H7 (cell line): Measurements from ENCODE around the gene TUB. TPM values are rescaled to one million over a fixed set of nuclear protein-coding genes. Genes with fewer than 3 reads are reported as not detected.

ENCODE experiments used
- DNase-seq: peaks from one replicate; pipeline ENCODE4 v3.0.0; 2012
- H3K27me3 ChIP-seq: 2 replicates; pipeline ENCODE4 v1.6.0; 2011; ENCODE audit warnings: mild to moderate bottlenecking, low read length; ENCODE audit not compliant: control insufficient read depth, insufficient read depth
- H3K36me3 ChIP-seq: replicated peaks from 2 replicates; pipeline ENCODE4 v1.5.1; 2011; ENCODE audit warnings: low read length; ENCODE audit not compliant: control insufficient read depth, insufficient read depth
- H3K4me3 ChIP-seq: 2 replicates; pipeline ENCODE4 v1.5.1; 2011; ENCODE audit warnings: low read depth, mild to moderate bottlenecking, control low read depth, low read length, moderate library complexity; ENCODE audit not compliant: insufficient read depth
- total RNA-seq: library from RNA; depleted of rRNA; stranded (reverse); fragments of >200 nt; shearing (Covaris generic); gene quantifications from 2 replicates; pipeline ENCODE4 v1.2.3, GENCODE V29; 2014

Gene TUB
- total RNA-seq, 1 experiment from 2014 or later = 14.6 TPM

DNA sequence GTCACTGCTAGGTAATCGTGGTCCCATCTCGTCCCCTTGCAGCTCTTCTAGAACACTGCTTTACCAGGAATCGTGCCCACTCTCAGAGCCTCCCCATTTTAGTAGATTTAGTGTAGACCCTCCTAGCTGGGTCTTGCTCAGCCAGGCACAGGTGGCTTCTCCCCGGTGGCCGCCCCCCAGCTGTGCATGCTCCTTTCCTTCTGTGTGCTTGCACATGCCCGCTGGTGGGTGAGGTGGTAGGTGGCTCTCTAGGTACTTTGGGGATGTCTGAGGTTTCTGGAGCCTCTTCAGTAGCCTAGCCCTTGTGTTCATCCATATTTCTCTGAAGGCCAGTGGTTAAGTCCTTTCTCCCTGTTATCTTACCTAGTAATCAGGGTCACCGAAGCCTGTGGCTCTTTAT, 5.6 kb downstream of the TUB start:
- Histone ChIP-seq H3K27me3 (peaks cover 8% of the 10 kb centered on the region), H3K4me3 (no peak overlapping the region), H3K36me3 (peaks cover 1% of the 10 kb centered on the region; the same call in 1 of the 2 replicates)
- no peak for DNase-seq

DNA sequence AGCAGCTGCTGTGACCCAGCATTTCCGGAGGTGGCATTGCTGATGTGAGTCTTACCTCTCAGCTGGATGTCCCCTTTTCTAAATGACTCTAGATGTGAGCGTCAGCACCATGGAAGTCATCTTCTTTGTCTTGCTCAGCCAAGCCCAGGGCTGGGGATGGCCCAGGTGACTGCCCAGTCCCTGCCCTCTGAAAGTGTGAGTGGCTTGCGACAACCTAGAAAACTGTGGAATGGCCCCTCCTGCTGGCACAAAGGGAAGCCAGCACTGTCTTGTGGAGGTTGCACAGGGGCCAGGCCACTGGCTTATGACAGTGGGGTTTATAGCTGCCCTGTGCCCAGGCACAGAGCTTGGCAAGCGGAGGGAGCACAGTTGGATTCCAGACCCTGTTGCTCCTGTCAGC, 6.2 kb downstream of the TUB start:
- Histone ChIP-seq H3K36me3 (peaks cover 1% of the 10 kb centered on the region; the same call in 1 of the 2 replicates), H3K4me3 (no peak overlapping the region), H3K27me3 (peaks cover 1% of the 10 kb centered on the region; the same call in 1 of the 2 replicates)
- DNase-seq = peak; percentile 73

DNA sequence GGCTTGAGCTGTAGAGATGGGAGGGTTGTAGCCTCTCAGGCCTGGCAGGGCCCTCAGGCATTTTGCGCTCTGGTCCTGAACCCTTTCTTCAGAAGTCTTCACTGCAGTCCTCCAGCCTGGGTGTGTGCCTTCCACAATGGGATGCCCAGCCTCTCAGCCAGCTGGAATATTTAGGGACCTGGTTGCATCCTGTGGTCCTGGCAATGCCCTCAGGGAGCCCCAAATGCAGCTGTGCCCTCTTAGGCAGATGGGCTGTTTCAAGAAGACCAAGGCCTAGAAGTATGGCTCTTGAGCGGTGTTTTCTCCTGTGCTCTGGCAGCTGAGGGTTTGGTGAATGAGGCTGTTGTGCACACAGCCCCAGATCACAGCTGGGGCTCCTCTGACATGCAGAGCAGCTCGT, 6.7 kb downstream of the TUB start:
- DNase-seq = no peak
- Histone ChIP-seq H3K27me3 (no peaks in the 10 kb centered on the region), H3K4me3 (no peak overlapping the region), H3K36me3 (peaks cover 1% of the 10 kb centered on the region; the same call in 1 of the 2 replicates)

DNA sequence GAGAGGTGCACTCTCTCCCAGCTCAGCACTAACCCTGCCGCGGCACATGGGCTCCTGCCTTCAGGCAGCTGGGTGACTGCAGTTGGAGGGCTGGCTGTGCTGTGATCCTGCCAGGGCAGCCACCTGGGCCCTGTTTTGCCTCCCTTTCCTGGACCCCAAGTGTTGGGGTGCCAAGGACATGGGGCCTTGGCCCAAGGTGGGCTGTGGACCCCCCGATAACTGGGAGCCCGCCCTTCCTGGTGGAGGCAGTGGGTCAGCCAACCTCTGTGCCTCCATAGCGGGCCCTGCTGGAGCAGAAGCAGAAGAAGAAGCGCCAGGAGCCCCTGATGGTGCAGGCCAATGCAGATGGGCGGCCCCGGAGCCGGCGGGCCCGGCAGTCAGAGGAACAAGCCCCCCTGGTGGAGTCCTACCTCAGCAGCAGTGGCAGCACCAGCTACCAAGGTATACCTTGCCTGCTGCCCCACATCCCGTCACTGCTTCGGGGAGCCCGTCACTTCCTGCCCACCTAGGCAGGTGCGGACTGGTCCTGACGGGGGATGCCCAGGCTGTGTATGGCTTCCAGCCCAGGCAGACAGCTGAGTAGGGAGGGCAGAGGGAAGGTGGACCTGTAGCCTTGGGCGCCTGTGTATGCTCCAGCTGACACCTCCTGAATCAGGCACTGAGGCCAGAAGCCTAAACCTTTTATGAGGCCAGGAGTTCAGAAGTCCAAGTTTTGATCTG, 8.9 kb downstream of the TUB start:
- no peak overlapping the region for H3K4me3 ChIP-seq
- H3K27me3 ChIP-seq = no peaks in the 10 kb centered on the region
- DNase-seq = no peak
- peaks cover 1% of the 10 kb centered on the region; the same call in 1 of the 2 replicates for H3K36me3 ChIP-seq

DNA sequence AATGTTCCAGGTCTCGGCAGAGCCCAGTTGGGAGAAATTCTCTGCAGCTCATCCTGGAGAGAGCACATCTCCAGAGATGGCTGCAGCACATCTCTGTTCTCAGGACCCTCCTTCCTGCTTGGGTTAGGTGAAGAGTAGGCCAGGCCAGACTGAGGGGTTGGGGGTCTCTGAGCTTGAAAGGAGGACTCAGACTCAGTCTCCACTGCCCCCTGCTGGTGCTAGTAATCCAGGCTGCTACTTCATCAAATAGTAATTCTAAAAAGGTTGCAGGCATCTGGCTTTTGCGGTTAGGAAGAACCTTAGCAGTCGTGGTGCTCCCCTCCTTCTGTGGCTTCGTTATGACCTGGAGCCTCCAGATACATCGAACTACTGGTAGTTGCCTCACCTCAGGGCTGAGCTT, 9.7 kb downstream of the TUB start:
- peak; percentile 90 for DNase-seq
- Histone ChIP-seq H3K27me3 (no peaks in the 10 kb centered on the region), H3K36me3 (peaks cover 1% of the 10 kb centered on the region; the same call in 1 of the 2 replicates), H3K4me3 (no peak overlapping the region)

DNA sequence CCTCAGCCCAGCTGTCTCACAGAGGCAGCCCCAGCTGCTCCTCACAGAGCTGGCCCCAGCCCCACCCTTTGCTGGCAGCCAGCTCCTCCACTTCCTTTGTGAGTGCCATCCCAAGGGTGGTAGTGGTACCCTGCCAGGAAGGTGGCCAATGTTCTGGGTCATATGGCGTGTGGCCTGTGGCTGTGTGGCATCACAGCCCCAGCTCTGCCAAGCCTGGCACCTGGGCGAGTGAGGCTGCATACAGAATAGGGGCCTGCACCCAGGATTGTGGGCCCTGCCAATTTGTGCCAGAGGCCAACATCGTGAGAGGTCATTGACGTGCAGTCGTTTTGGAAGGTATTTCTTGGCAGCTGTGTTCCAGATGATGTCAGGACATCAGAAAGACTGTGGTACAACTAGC, 10.7 kb downstream of the TUB start:
- Histone ChIP-seq H3K4me3 (no peak overlapping the region), H3K27me3 (no peaks in the 10 kb centered on the region), H3K36me3 (peaks cover 2% of the 10 kb centered on the region)
- DNase-seq = no peak

DNA sequence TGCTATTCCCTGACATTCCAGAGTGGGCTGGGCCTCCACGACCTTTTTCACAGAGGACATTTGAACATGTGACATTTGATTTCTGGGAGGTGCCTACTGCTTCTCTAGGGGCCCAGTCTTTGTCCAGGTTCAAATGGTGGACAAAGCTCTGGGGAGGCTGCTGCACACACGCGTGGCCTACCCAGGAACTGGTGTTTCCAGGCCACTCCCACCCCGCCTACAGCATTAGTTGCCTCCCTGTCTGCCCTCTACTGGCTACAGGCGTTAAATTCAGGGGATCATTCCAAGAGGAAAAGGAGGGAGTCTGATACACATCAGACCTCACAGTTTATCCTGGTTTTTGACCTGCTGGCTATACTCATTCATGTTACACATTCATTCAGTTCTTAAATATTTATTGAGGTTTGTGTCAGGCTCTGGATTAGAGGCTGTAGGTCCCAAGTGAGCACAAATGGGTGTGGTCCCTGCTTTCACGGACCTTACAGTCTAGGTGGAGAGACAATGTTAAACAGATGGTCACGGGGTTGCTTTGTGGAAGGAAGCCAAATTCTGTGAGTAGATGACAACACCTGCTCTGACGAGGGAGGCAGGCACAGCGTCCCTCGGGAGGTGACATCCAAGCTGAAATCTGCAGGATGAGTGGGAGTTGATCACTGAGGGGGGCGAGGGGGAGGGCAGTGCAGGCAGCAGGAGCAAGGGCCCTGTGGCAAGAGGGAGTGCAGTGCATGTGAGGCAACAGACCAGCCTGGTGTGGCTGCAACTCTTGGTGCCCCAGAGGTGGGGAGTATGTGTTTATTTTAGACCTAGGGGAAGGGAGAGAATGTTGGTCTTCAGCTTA, 11.8 kb downstream of the TUB start:
- Histone ChIP-seq H3K36me3 (peaks cover 5% of the 10 kb centered on the region), H3K4me3 (no peak overlapping the region), H3K27me3 (no peaks in the 10 kb centered on the region)
- peak; percentile 91 for DNase-seq

DNA sequence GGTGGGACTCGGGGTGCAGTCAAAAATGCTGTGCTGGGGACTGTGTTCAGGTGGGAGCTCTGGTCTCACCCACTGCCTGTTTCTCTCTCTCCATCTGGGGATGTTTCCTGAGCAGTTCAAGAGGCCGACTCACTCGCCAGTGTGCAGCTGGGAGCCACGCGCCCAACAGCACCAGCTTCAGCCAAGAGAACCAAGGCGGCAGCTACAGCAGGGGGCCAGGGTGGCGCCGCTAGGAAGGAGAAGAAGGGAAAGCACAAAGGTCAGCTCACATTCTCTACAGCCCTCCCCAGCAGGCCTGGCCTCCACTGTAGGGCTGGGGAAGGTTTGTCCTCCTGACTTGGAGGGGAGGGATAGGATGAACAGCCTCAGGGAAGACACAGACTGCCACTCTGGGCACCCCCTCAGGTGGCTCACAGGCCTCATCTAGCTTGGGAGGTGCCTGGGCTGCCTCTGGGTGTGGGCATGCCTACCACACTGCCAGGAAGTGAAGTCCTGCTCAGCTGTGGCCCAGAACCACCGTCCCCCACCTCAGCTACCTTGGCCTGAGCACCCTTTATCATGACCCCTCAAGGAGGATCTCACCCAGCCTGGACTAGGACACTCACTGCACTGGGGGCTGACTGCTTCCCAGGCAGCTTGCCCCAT, 13.0 kb downstream of the TUB start:
- Histone ChIP-seq H3K4me3 (no peak overlapping the region), H3K36me3 (peaks cover 9% of the 10 kb centered on the region), H3K27me3 (no peaks in the 10 kb centered on the region)
- DNase-seq = no peak

DNA sequence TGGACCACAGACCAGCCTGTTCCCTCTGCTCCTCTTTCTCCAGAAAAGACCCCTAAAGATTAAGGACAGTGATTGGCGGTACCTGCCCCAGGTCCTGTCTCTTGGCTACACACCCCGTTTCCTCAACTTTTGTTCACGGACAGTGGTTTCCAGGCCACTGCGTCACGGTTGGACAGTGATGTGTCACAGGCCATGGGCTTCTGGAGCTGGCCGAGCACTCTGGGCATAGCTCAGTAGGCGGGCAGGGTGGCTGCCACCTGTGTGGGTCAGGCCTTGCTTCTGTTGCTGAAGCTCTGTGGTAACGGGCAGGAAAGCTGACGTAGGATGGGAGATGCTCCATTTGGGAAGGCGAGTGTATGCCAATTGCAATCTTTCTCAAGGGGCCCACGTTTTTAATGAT, 13.6 kb downstream of the TUB start:
- peaks cover 11% of the 10 kb centered on the region for H3K36me3 ChIP-seq
- H3K4me3 ChIP-seq = no peak overlapping the region
- no peaks in the 10 kb centered on the region for H3K27me3 ChIP-seq
- DNase-seq = no peak

DNA sequence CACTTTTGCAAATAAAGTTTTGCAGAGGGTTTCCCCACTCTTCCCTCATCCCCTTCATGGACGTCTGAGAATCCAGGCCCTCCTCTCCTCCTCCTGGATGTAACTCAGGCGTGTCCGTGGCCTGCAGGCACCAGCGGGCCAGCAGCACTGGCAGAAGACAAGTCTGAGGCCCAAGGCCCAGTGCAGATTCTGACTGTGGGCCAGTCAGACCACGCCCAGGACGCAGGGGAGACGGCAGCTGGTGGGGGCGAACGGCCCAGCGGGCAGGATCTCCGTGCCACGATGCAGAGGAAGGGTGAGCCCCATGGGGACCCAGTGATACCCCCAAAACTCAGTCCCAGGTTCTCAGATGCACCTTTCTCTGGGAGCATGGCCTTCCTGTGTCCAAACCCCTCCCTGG, 14.4 kb downstream of the TUB start:
- DNase-seq = no peak
- H3K4me3 ChIP-seq = no peak overlapping the region
- no peaks in the 10 kb centered on the region for H3K27me3 ChIP-seq
- peaks cover 11% of the 10 kb centered on the region for H3K36me3 ChIP-seq

DNA sequence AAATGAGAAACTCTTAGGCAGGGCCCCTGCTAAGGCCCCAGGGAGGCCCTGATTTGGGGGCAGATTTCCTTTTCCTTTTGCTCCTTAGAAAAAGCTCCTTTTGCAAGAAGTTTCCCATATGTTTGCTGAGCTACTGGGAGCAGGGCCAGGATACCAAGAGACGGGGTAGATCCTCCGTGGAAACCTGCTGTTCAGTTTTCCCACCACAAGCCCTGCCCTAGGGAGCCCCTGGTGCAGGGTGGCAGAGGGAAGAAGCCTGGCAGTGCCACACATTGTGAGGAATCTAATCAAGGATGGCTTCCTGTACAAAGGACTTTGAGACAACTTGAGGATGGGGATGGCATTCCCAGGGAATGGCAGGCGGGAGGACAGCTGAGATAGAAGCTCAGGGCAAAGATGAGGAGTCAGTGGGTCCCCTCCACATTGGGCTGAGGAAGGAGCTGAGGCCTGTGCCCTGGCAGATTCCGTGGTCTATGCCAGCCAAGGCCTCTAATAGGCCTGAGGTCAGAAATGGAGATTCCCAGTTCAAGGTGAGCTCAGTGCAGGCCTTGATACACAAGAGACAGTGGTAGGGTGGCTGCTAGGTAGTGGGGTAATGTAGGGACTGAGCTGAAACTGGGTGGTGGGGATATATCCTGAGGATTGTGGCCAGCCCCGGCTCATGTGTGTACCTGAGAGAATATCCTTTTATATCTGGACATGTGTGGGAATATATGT, 15.0 kb downstream of the TUB start:
- Histone ChIP-seq H3K36me3 (peaks cover 12% of the 10 kb centered on the region), H3K4me3 (no peak overlapping the region)
- no peak for DNase-seq

DNA sequence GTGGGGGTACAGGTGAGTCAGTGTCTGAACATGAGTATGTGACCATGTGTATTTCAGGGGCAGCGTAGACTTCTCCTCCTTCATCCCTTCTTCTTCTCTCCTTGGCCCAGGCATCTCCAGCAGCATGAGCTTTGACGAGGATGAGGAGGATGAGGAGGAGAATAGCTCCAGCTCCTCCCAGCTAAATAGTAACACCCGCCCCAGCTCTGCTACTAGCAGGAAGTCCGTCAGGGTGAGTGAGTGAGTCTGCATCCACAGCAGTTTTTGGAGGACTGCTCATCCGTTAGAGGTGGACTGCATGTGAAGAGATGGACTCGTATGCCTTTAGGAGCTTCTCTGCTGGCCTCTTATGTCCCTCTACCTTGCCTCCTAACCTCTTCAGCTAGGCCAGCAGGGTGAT, 15.6 kb downstream of the TUB start:
- no peak overlapping the region for H3K4me3 ChIP-seq
- peaks cover 12% of the 10 kb centered on the region for H3K36me3 ChIP-seq
- no peak for DNase-seq

More for the DNA sequence above, 15.0 kb downstream of the TUB start:
- no peaks in the 10 kb centered on the region for H3K27me3 ChIP-seq

DNA sequence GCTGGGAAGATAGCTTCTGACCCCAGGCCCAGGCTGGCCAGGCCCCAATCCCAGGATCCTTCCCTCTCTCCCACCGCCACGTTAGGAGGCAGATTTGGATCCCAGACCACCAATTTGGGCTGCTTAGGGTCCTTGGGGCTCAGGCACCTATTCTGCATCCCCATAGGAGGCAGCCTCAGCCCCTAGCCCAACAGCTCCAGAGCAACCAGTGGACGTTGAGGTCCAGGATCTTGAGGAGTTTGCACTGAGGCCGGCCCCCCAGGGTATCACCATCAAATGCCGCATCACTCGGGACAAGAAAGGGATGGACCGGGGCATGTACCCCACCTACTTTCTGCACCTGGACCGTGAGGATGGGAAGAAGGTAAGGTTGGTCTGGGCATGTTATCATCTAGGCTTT, 16.1 kb downstream of the TUB start:
- Histone ChIP-seq H3K36me3 (peaks cover 15% of the 10 kb centered on the region), H3K4me3 (no peak overlapping the region), H3K27me3 (no peaks in the 10 kb centered on the region)
- DNase-seq = no peak

More for the DNA sequence above, 15.6 kb downstream of the TUB start:
- H3K27me3 ChIP-seq = no peaks in the 10 kb centered on the region

DNA sequence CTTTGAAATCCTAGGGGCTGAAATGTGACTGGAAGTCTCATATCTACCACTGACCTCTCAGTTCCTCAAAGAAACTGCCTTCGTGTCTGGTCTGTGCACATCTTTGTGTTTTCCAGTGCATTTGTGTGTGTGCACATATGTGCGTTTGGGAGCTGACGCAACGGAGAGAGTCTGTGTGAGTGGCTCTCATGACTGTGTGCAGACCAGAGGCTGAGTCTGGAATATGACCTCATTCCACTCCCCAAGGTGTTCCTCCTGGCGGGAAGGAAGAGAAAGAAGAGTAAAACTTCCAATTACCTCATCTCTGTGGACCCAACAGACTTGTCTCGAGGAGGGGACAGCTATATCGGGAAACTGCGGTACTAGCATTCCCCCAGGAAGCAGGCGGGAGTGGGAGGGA, 16.5 kb downstream of the TUB start:
- no peak for DNase-seq
- H3K36me3 ChIP-seq = peaks cover 19% of the 10 kb centered on the region

More for the DNA sequence above, 16.5 kb downstream of the TUB start:
- Histone ChIP-seq H3K27me3 (no peaks in the 10 kb centered on the region), H3K4me3 (no peak overlapping the region)
